Subcutaneous abdominal adipose tissue (tissue), 5 donors: Measurements from ENCODE around the gene CENPP.

ENCODE experiments used
- H3K27ac ChIP-seq: one replicate; pipeline ENCODE4 v1.7.0; 2013; ENCODE audit warnings: low read depth, mild to moderate bottlenecking, inconsistent platforms, low read length, moderate library complexity
- H3K27me3 ChIP-seq, 5 donors: one replicate each; pipeline ENCODE4 v1.7.0; 2013; ENCODE audit warnings: low read length in 5 of 5, inconsistent platforms in 1 of 5; ENCODE audit not compliant: control insufficient read depth in 5 of 5, insufficient read depth in 4 of 5
- H3K36me3 ChIP-seq, 5 donors: one replicate each; pipeline ENCODE4 v1.7.0; 2013; ENCODE audit warnings: low read length in 5 of 5; ENCODE audit not compliant: control insufficient read depth in 5 of 5, insufficient read depth in 5 of 5
- H3K4me1 ChIP-seq, 5 donors: one replicate each; pipeline ENCODE4 v1.7.0; 2013; ENCODE audit warnings: low read length in 5 of 5, mild to moderate bottlenecking in 3 of 5, moderate library complexity in 1 of 5; ENCODE audit not compliant: control insufficient read depth in 5 of 5, insufficient read depth in 5 of 5
- H3K4me3 ChIP-seq, 5 donors: one replicate each; pipeline ENCODE4 v1.7.0; 2013; ENCODE audit warnings: low read length in 5 of 5, low read depth in 1 of 5
- H3K9ac ChIP-seq, 5 donors: one replicate each; pipeline ENCODE4 v1.7.0; 2013; ENCODE audit warnings: low read length in 5 of 5, mild to moderate bottlenecking in 4 of 5, moderate library complexity in 3 of 5
- H3K9me3 ChIP-seq, 5 donors: one replicate each; pipeline ENCODE4 v1.7.0; 2013; ENCODE audit warnings: low read length in 5 of 5; ENCODE audit not compliant: control insufficient read depth in 5 of 5
- donor health status: healthy.
- donor health status: healthy.
- donor health status: healthy.
- donor health status: healthy.
- donor health status: healthy.

The CENPP gene

GRCh38 chr9:92373167-92373566 is 47.4 kb downstream of the CENPP start:
- Histone ChIP-seq H3K36me3 (no peaks in the 10 kb centered on the region), H3K9me3 (peaks cover 0 to 3% (median 0%) of the 10 kb centered on the region in 5 donors), H3K4me3 (no peak overlapping the region), H3K27ac (no peak overlapping the region), H3K9ac (no peak overlapping the region), H3K4me1 (no peaks in the 10 kb centered on the region), H3K27me3 (no peaks in the 10 kb centered on the region)

GRCh38 chr9:92377876-92378275 is 52.1 kb downstream of the CENPP start:
- no peaks in the 10 kb centered on the region for H3K4me1 ChIP-seq
- no peak overlapping the region for H3K4me3 ChIP-seq
- H3K27ac ChIP-seq: no peak overlapping the region
- no peak overlapping the region for H3K9ac ChIP-seq
- H3K9me3 ChIP-seq: no peaks in the 10 kb centered on the region
- H3K36me3 ChIP-seq: peaks cover 0 to 2% (median 0%) of the 10 kb centered on the region in 5 donors
- no peaks in the 10 kb centered on the region for H3K27me3 ChIP-seq

GRCh38 chr9:92378865-92379560 is 53.3 kb downstream of the CENPP start:
- H3K9me3 ChIP-seq: no peaks in the 10 kb centered on the region
- no peaks in the 10 kb centered on the region for H3K27me3 ChIP-seq
- no peak overlapping the region for H3K27ac ChIP-seq
- no peak overlapping the region for H3K9ac ChIP-seq
- no peak overlapping the region for H3K4me3 ChIP-seq
- no peaks in the 10 kb centered on the region for H3K4me1 ChIP-seq
- peaks cover 0 to 2% (median 0%) of the 10 kb centered on the region in 5 donors for H3K36me3 ChIP-seq

GRCh38 chr9:92380603-92381002 is 54.9 kb downstream of the CENPP start:
- Histone ChIP-seq H3K36me3 (peaks cover 0 to 2% (median 0%) of the 10 kb centered on the region in 5 donors), H3K27ac (no peak overlapping the region), H3K4me1 (peaks cover 0 to 6% (median 0%) of the 10 kb centered on the region in 5 donors), H3K9ac (no peak overlapping the region), H3K9me3 (no peaks in the 10 kb centered on the region), H3K4me3 (no peak overlapping the region), H3K27me3 (no peaks in the 10 kb centered on the region)

- Histone ChIP-seq H3K4me1 (peaks cover 0 to 9% (median 0%) of the 10 kb centered on the region in 5 donors), H3K9me3 (no peaks in the 10 kb centered on the region), H3K27ac (no peak overlapping the region), H3K9ac (no peak overlapping the region), H3K36me3 (peaks cover 0 to 2% (median 0%) of the 10 kb centered on the region in 5 donors), H3K4me3 (no peak overlapping the region), H3K27me3 (no peaks in the 10 kb centered on the region)
Observed at GRCh38 chr9:92381775-92382174, 56.0 kb downstream of the CENPP start.

- Histone ChIP-seq H3K4me3 (no peak overlapping the region), H3K27me3 (no peaks in the 10 kb centered on the region), H3K27ac (no peak overlapping the region), H3K9ac (no peak overlapping the region), H3K9me3 (no peaks in the 10 kb centered on the region), H3K36me3 (peaks cover 0 to 2% (median 0%) of the 10 kb centered on the region in 5 donors), H3K4me1 (peaks cover 0 to 9% (median 0%) of the 10 kb centered on the region in 5 donors)
Observed at GRCh38 chr9:92384375-92384774, 58.6 kb downstream of the CENPP start.

- no peaks in the 10 kb centered on the region for H3K27me3 ChIP-seq
- H3K9ac ChIP-seq: no peak overlapping the region
- no peak overlapping the region for H3K27ac ChIP-seq
- no peaks in the 10 kb centered on the region for H3K9me3 ChIP-seq
- peaks cover 0 to 2% (median 0%) of the 10 kb centered on the region in 5 donors for H3K36me3 ChIP-seq
- H3K4me3 ChIP-seq: no peak overlapping the region
- peaks cover 0 to 9% (median 0%) of the 10 kb centered on the region in 5 donors for H3K4me1 ChIP-seq
Observed at GRCh38 chr9:92385001-92385400, 59.2 kb downstream of the CENPP start.

GRCh38 chr9:92385477-92385876 is 59.7 kb downstream of the CENPP start:
- Histone ChIP-seq H3K27ac (no peak overlapping the region), H3K36me3 (no peaks in the 10 kb centered on the region), H3K27me3 (no peaks in the 10 kb centered on the region), H3K9ac (no peak overlapping the region), H3K9me3 (no peaks in the 10 kb centered on the region), H3K4me3 (no peak overlapping the region), H3K4me1 (peaks cover 0 to 9% (median 0%) of the 10 kb centered on the region in 5 donors)

- Histone ChIP-seq H3K27ac (no peak overlapping the region), H3K27me3 (no peaks in the 10 kb centered on the region), H3K36me3 (no peaks in the 10 kb centered on the region)
Observed at GRCh38 chr9:92385953-92386352, 60.2 kb downstream of the CENPP start.

GRCh38 chr9:92392690-92393089 is 66.9 kb downstream of the CENPP start:
- no peaks in the 10 kb centered on the region for H3K36me3 ChIP-seq
- no peaks in the 10 kb centered on the region for H3K4me1 ChIP-seq
- H3K27me3 ChIP-seq: no peaks in the 10 kb centered on the region
- H3K27ac ChIP-seq: no peak overlapping the region
- no peak overlapping the region for H3K4me3 ChIP-seq
- no peak overlapping the region for H3K9ac ChIP-seq
- H3K9me3 ChIP-seq: peaks cover 0 to 6% (median 0%) of the 10 kb centered on the region in 5 donors

More at GRCh38 chr9:92385953-92386352, 60.2 kb downstream of the CENPP start:
- Histone ChIP-seq H3K4me3 (no peak overlapping the region), H3K9me3 (no peaks in the 10 kb centered on the region), H3K4me1 (peaks cover 0 to 9% (median 0%) of the 10 kb centered on the region in 5 donors), H3K9ac (no peak overlapping the region)
